CD14-positive monocyte (primary cell): ENCODE results near the gene NR2C2. TPM values are rescaled to one million over a fixed set of nuclear protein-coding genes. Genes with fewer than 3 reads are reported as not detected.

ENCODE experiments used
- DNase-seq, 3 donors: peaks; one replicate each; pipeline ENCODE4 v3.0.0-alpha.2; 2011 to 2022
- H2AFZ ChIP-seq: 2 replicates; pipeline ENCODE4 v1.6.0; 2012; ENCODE audit warnings: mild to moderate bottlenecking, low read depth, low read length, inconsistent platforms; ENCODE audit not compliant: insufficient read depth, poor library complexity, severe bottlenecking
- H3K27ac ChIP-seq, 2 donors: 1 replicate in 1 of 2; 2 replicates in 1 of 2; pipeline ENCODE4 v1.5.1; 2012 to 2013; ENCODE audit warnings: low read length in 2 of 2, control low read depth in 1 of 2, inconsistent platforms in 1 of 2, low read depth in 1 of 2, mild to moderate bottlenecking in 1 of 2
- H3K27me3 ChIP-seq, 2 donors: one replicate each; pipeline versions ENCODE4 v1.6.0 to v1.6.1; 2011 to 2013; ENCODE audit warnings: low read length in 2 of 2; ENCODE audit not compliant: control insufficient read depth in 2 of 2, insufficient read depth in 2 of 2
- H3K36me3 ChIP-seq, 2 donors: replicated peaks in 1 of 2; 1 replicate in 1 of 2; 2 replicates in 1 of 2; pipeline versions ENCODE4 v1.5.1 to v1.6.1; 2012 to 2013; ENCODE audit warnings: low read length in 2 of 2, control low read depth in 1 of 2, inconsistent platforms in 1 of 2, mild to moderate bottlenecking in 1 of 2; ENCODE audit not compliant: insufficient read depth in 2 of 2, control insufficient read depth in 1 of 2
- H3K4me1 ChIP-seq, 2 donors: 1 replicate in 1 of 2; 2 replicates in 1 of 2; pipeline versions ENCODE4 v1.5.1 to v1.6.1; 2012 to 2013; ENCODE audit warnings: low read length in 2 of 2, control low read depth in 1 of 2, inconsistent platforms in 1 of 2, mild to moderate bottlenecking in 1 of 2, moderate library complexity in 1 of 2; ENCODE audit not compliant: insufficient read depth in 2 of 2, control insufficient read depth in 1 of 2
- H3K4me2 ChIP-seq: replicated peaks from 2 replicates; pipeline ENCODE3; 2012; ENCODE audit warnings: low read length, moderate library complexity, mild to moderate bottlenecking; ENCODE audit not compliant: poor library complexity, severe bottlenecking; ENCODE audit errors: extremely low read depth
- H3K4me3 ChIP-seq, 3 experiments: fragments of 200-600 bp in 1 of 3; sonication (generic) in 1 of 3; replicated peaks in 1 of 3; 1 replicate in 2 of 3; 2 replicates in 1 of 3; pipeline ENCODE4 v1.5.1; 2011 to 2013; ENCODE audit warnings: low read length in 3 of 3, mild to moderate bottlenecking in 3 of 3, control low read depth in 2 of 3, low read depth in 2 of 3, inconsistent platforms in 1 of 3, moderate library complexity in 1 of 3
- H3K79me2 ChIP-seq: 2 replicates; pipeline ENCODE4 v1.6.0; 2012; ENCODE audit warnings: mild to moderate bottlenecking, control low read depth, inconsistent platforms, low read length, moderate library complexity; ENCODE audit not compliant: insufficient read depth
- H3K9ac ChIP-seq: 2 replicates; pipeline ENCODE4 v1.6.0; 2017; ENCODE audit warnings: low read length, mild to moderate bottlenecking; ENCODE audit not compliant: insufficient read depth, poor library complexity, severe bottlenecking
- H3K9me3 ChIP-seq, 2 donors: replicated peaks in 1 of 2; 1 replicate in 1 of 2; 2 replicates in 1 of 2; pipeline versions ENCODE4 v1.5.1 to v1.6.1; 2012 to 2013; ENCODE audit warnings: low read length in 2 of 2, control low read depth in 1 of 2; ENCODE audit not compliant: control insufficient read depth in 1 of 2, insufficient read depth in 1 of 2
- H4K20me1 ChIP-seq: 2 replicates; pipeline ENCODE4 v1.6.0; 2012; ENCODE audit warnings: mild to moderate bottlenecking, low read length, control low read depth, moderate library complexity; ENCODE audit not compliant: insufficient read depth
- H3K27ac Mint-ChIP-seq, 7 donors: one replicate each; pipeline ENCODE4 v1.8.0; 2020; ENCODE audit warnings: mild to moderate bottlenecking in 7 of 7, mixed read lengths in 7 of 7, moderate library complexity in 6 of 7, inconsistent platforms in 2 of 7
- H3K27me3 Mint-ChIP-seq, 3 donors: one replicate each; pipeline ENCODE4 v1.8.0; 2021 to 2022; ENCODE audit warnings: low read depth in 3 of 3, mild to moderate bottlenecking in 3 of 3, mixed read lengths in 3 of 3, moderate library complexity in 3 of 3, inconsistent platforms in 1 of 3
- H3K36me3 Mint-ChIP-seq, 2 donors: one replicate each; pipeline ENCODE4 v1.8.0; 2020; ENCODE audit warnings: mixed read lengths in 2 of 2, inconsistent platforms in 1 of 2, mild to moderate bottlenecking in 1 of 2
- H3K4me1 Mint-ChIP-seq: one replicate; pipeline ENCODE4 v1.8.0; 2020; ENCODE audit warnings: mild to moderate bottlenecking, mixed read lengths
- H3K4me3 Mint-ChIP-seq, 2 donors: one replicate each; pipeline ENCODE4 v1.8.0; 2020; ENCODE audit warnings: mild to moderate bottlenecking in 2 of 2, mixed read lengths in 2 of 2, moderate library complexity in 1 of 2
- H3K9me3 Mint-ChIP-seq, 7 donors: one replicate each; pipeline ENCODE4 v1.8.0; 2020 to 2022; ENCODE audit warnings: mixed read lengths in 7 of 7, mild to moderate bottlenecking in 6 of 7, moderate library complexity in 6 of 7, inconsistent platforms in 2 of 7
- WGBS: methylation state at CpG from one replicate; pipeline ENCODE4 v1.1.5; 2013; ENCODE audit warnings: missing lambda C conversion rate; ENCODE audit not compliant: insufficient coverage; 5-methylcytosine and 5-hydroxymethylcytosine counted together
- intact Hi-C, 2 donors: fragments of 100-400 bp; cut with micrococcal nuclease; formaldehyde crosslinking; loops; one replicate each; pipeline versions ENCODE4 v1.15.0 to v1.15.1; 2023
- polyA plus RNA-seq, 3 donors: library from polyadenylated mRNA; depleted of rRNA in 1 of 3; unstranded in 2 of 3; stranded (reverse) in 1 of 3; fragments of 300-500 nt in 2 of 3; fragments of >200 nt in 1 of 3; fragmentation: Illumina TruSeq in 2 of 3; gene quantifications; 1 replicate in 2 of 3; 2 replicates in 1 of 3; pipeline ENCODE4 v1.2.3, GENCODE V29; 2012 to 2021
- TF ChIP-seq, protein P1 (sequence below): fragments of 200-600 bp; IDR thresholded peaks from one replicate; pipeline ENCODE4 v1.8.0; 2022; ENCODE audit warnings: antibody characterized with exemption, mild to moderate bottlenecking

NR2C2 gene
- polyA plus RNA-seq, 3 donors = 3.4 to 24.9 (median 3.8) TPM

DNA sequence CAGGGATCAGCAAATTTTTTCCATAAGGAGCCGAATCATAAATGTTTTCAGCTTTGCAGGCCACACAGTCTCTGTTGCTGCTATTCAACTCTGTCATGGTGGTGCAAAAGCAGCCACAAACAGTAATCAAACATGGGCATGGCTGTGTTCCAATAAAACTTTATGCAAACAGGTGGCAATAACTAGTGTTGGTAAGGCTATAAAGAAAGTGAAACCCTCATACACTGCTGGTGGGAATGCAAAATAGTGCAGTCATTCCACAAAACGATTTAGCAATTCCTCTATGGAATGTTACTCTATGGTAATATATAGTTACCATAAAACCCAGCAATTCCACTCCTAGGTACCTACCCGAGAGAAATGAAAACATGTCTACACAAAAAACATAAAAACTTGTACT is 131.7 kb downstream of the NR2C2 start:
- Histone ChIP-seq H3K27ac (no peak overlapping the region), H3K9me3 (no peaks in the 10 kb centered on the region), H3K4me1 (peaks cover 8 to 9% of the 10 kb centered on the region in 2 donors), H3K36me3 (peaks cover 88 to 99% of the 10 kb centered on the region in 2 donors), H3K9ac (no peak overlapping the region), H3K4me3 (no peak overlapping the region), H4K20me1 (no peaks in the 10 kb centered on the region), H3K79me2 (no peaks in the 10 kb centered on the region), H2AFZ (no peak overlapping the region), H3K4me2 (no peak overlapping the region), H3K27me3 (no peaks in the 10 kb centered on the region)
- DNase-seq = no peak
- Mint-ChIP-seq H3K36me3 (peaks cover 88 to 96% of the 10 kb centered on the region in 2 donors), H3K4me1 (peaks cover 17% of the 10 kb centered on the region), H3K9me3 (no peaks in the 10 kb centered on the region), H3K4me3 (no peak overlapping the region), H3K27ac (no peak overlapping the region), H3K27me3 (no peaks in the 10 kb centered on the region)
- TF ChIP-seq, protein P1, sequence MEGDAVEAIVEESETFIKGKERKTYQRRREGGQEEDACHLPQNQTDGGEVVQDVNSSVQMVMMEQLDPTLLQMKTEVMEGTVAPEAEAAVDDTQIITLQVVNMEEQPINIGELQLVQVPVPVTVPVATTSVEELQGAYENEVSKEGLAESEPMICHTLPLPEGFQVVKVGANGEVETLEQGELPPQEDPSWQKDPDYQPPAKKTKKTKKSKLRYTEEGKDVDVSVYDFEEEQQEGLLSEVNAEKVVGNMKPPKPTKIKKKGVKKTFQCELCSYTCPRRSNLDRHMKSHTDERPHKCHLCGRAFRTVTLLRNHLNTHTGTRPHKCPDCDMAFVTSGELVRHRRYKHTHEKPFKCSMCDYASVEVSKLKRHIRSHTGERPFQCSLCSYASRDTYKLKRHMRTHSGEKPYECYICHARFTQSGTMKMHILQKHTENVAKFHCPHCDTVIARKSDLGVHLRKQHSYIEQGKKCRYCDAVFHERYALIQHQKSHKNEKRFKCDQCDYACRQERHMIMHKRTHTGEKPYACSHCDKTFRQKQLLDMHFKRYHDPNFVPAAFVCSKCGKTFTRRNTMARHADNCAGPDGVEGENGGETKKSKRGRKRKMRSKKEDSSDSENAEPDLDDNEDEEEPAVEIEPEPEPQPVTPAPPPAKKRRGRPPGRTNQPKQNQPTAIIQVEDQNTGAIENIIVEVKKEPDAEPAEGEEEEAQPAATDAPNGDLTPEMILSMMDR = no peak
- 100% methylated on average over 1 of the region's 3 CpGs for WGBS
- intact Hi-C loops = no loop called here

DNA sequence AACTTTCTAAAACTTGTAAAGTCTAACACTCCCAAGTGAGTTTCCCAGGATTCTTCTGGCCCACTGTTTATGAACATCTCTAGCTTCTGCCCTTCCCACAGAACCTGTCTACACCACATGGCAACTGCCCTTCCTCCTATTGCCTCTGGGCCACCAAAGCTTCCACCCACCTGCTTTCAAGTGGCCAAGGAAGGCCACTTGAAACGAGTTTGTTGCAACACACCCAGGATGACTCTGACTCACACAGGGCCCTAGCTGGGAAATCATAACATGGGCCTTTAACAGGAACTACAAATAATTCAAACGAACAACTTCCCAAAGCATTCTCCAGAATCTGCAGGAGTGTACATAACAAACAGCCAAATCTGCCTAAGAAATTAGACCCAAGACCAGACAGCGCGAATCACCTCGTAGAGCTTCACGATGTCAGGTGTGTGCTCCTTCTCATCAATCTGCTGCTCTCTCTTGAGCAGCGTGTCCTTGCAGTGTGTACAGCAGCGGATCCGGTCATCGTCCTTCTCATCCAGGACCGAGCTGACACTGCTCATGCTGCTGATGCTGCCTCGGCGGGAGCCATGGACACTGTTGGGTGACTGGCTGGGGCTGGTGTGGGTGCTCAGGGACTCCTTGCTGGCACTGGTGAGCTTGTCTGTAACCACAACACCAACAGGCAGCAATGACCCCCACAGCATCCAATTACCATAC is 134.7 kb downstream of the NR2C2 start:
- Histone ChIP-seq H3K4me2 (no peak overlapping the region), H2AFZ (no peak overlapping the region), H3K4me3 (no peak overlapping the region), H3K9me3 (no peaks in the 10 kb centered on the region), H3K79me2 (no peaks in the 10 kb centered on the region), H3K4me1 (peaks cover 0 to 3% of the 10 kb centered on the region in 2 donors), H3K9ac (no peak overlapping the region), H3K36me3 (peaks cover 94 to 99% of the 10 kb centered on the region in 2 donors), H3K27me3 (no peaks in the 10 kb centered on the region), H4K20me1 (no peaks in the 10 kb centered on the region), H3K27ac (peak overlapping the region in 1 of 2 donors; percentile 49)
- H3K27me3 Mint-ChIP-seq = peaks cover 0 to 3% (median 2%) of the 10 kb centered on the region in 3 donors
- peak overlapping the region in 5 of 7 donors; percentile 23 to 83 (median 62) for H3K27ac Mint-ChIP-seq
- H3K4me1 Mint-ChIP-seq = peaks cover 8% of the 10 kb centered on the region
- WGBS = 78% methylated on average over 10 of the region's 13 CpGs
- H3K4me3 Mint-ChIP-seq = no peak overlapping the region
- TF ChIP-seq, protein P1 = no peak
- peaks cover 90 to 96% of the 10 kb centered on the region in 2 donors for H3K36me3 Mint-ChIP-seq
- intact Hi-C loops = no loop called here
- DNase-seq = peak; percentile 25 to 53 (median 27)
- no peaks in the 10 kb centered on the region for H3K9me3 Mint-ChIP-seq
